ENCODE data around the gene ITSN1. TPM values are rescaled to one million over a fixed set of nuclear protein-coding genes. Genes with fewer than 3 reads are reported as not detected.

ITSN1 gene
- polyA plus RNA-seq, 1 donor from 2014 or later, result 35.1 TPM

DNA sequence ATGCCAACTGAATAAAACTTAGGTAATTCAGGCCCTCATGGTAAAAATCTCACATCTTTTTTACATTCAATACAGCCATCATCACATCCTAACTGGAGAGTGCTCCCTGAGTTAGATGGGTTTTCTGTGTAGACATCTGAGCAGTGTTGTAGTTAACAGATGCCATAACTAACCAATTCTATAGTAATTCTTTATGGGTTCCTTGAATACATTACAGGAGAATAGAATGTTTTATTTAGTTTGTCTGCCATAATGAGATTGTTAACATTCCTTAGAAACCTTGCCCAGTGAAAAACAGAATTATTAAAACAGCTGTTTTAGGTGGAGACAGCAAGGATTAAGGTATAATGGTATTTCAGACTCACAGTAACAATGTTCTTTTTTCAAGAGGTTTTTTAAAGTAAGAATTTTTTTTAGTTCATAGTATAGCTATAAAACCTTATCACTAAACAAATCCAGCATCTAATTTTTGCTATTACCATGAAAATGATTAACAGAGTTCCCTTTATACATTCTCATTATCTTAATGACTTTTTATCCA is 178.0 kb downstream of the ITSN1 start:
- Histone ChIP-seq H3K9me2 (ENCODE audit: insufficient read depth, low read length) (no peaks in the 10 kb centered on the region), H3F3A (ENCODE audit: insufficient read depth, low read length, poor library complexity, severe bottlenecking) (no peaks in the 10 kb centered on the region), H3K9me3 (ENCODE audit: low read length) (no peaks in the 10 kb centered on the region), H3K79me2 (replicated peaks; ENCODE audit: insufficient read depth, low read length) (no peaks in the 10 kb centered on the region), H2AFZ (ENCODE audit: low read depth, low read length) (no peak overlapping the region), H3K27me3 (ENCODE audit: insufficient read depth, low read depth, low read length) (no peaks in the 10 kb centered on the region), H3K4me2 (ENCODE audit: low read length) (no peak overlapping the region), H3K27ac (ENCODE audit: low read length) (no peak overlapping the region), H3K4me3 (ENCODE audit: low read length) (no peak overlapping the region), H4K20me1 (ENCODE audit: insufficient read depth) (no peaks in the 10 kb centered on the region), H3K9ac (ENCODE audit: low read length) (no peak overlapping the region), H3K36me3 (ENCODE audit: insufficient read depth, low read length) (peaks cover 15% of the 10 kb centered on the region)
- TF ChIP-seq, protein P1, sequence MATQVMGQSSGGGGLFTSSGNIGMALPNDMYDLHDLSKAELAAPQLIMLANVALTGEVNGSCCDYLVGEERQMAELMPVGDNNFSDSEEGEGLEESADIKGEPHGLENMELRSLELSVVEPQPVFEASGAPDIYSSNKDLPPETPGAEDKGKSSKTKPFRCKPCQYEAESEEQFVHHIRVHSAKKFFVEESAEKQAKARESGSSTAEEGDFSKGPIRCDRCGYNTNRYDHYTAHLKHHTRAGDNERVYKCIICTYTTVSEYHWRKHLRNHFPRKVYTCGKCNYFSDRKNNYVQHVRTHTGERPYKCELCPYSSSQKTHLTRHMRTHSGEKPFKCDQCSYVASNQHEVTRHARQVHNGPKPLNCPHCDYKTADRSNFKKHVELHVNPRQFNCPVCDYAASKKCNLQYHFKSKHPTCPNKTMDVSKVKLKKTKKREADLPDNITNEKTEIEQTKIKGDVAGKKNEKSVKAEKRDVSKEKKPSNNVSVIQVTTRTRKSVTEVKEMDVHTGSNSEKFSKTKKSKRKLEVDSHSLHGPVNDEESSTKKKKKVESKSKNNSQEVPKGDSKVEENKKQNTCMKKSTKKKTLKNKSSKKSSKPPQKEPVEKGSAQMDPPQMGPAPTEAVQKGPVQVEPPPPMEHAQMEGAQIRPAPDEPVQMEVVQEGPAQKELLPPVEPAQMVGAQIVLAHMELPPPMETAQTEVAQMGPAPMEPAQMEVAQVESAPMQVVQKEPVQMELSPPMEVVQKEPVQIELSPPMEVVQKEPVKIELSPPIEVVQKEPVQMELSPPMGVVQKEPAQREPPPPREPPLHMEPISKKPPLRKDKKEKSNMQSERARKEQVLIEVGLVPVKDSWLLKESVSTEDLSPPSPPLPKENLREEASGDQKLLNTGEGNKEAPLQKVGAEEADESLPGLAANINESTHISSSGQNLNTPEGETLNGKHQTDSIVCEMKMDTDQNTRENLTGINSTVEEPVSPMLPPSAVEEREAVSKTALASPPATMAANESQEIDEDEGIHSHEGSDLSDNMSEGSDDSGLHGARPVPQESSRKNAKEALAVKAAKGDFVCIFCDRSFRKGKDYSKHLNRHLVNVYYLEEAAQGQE (IDR thresholded peaks at IDR 0.05; ENCODE audit: borderline replicate concordance), result no peak
- no peak for TF ChIP-seq EP300 (conservative IDR thresholded peaks at IDR 0.05; ENCODE audit: poor library complexity, severe bottlenecking)
- no peak for TF ChIP-seq RAD21 (conservative IDR thresholded peaks at IDR 0.05)
- no peak for TF ChIP-seq SMC3 (conservative IDR thresholded peaks at IDR 0.05; ENCODE audit: poor library complexity)
- TF ChIP-seq, protein P2, sequence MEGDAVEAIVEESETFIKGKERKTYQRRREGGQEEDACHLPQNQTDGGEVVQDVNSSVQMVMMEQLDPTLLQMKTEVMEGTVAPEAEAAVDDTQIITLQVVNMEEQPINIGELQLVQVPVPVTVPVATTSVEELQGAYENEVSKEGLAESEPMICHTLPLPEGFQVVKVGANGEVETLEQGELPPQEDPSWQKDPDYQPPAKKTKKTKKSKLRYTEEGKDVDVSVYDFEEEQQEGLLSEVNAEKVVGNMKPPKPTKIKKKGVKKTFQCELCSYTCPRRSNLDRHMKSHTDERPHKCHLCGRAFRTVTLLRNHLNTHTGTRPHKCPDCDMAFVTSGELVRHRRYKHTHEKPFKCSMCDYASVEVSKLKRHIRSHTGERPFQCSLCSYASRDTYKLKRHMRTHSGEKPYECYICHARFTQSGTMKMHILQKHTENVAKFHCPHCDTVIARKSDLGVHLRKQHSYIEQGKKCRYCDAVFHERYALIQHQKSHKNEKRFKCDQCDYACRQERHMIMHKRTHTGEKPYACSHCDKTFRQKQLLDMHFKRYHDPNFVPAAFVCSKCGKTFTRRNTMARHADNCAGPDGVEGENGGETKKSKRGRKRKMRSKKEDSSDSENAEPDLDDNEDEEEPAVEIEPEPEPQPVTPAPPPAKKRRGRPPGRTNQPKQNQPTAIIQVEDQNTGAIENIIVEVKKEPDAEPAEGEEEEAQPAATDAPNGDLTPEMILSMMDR (IDR thresholded peaks at IDR 0.05; ENCODE audit: poor library complexity, severe bottlenecking), result no peak
- no peak for TF ChIP-seq EZH2 (IDR thresholded peaks at IDR 0.05; ENCODE audit: borderline replicate concordance, insufficient read depth, low read length, poor library complexity, severe bottlenecking)
- no peak for TF ChIP-seq POLR2AphosphoS5 (IDR thresholded peaks at IDR 0.05)
- no peak for TF ChIP-seq MXI1 (conservative IDR thresholded peaks at IDR 0.05; ENCODE audit: poor library complexity, severe bottlenecking)
- TF ChIP-seq TAF1 (IDR thresholded peaks at IDR 0.05; ENCODE audit: low read depth), result no peak

DNA sequence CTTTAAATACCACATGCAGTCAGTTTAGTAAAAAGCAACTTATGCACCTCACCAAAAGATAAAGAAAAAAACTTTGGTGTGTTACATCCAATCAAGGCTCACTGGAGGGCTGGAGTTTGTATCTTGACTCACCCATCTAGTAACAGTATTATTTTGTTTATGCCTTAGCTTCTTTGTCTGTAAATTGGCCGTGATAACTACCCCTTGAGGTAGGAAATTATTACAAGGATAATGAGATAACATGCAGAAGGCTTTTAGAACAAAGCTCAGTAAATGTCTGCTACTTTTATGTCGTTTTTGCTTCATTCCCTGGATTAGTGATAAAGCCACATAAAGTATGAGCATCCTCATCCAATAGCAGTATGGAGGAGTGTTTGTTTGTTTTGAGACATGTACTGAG is 178.5 kb downstream of the ITSN1 start:
- H2AFZ ChIP-seq (ENCODE audit: low read depth, low read length), result no peak overlapping the region
- no peaks in the 10 kb centered on the region for H3K9me3 ChIP-seq (ENCODE audit: low read length)
- TF ChIP-seq SMC3 (conservative IDR thresholded peaks at IDR 0.05; ENCODE audit: poor library complexity) (no peak), TAF1 (IDR thresholded peaks at IDR 0.05; ENCODE audit: low read depth) (no peak), MXI1 (conservative IDR thresholded peaks at IDR 0.05; ENCODE audit: poor library complexity, severe bottlenecking) (no peak)
- TF ChIP-seq, protein P1 (IDR thresholded peaks at IDR 0.05; ENCODE audit: borderline replicate concordance), result no peak
- TF ChIP-seq, protein P2 (IDR thresholded peaks at IDR 0.05; ENCODE audit: poor library complexity, severe bottlenecking), result no peak
- H3K27ac ChIP-seq (ENCODE audit: low read length), result no peak overlapping the region
- no peaks in the 10 kb centered on the region for H3F3A ChIP-seq (ENCODE audit: insufficient read depth, low read length, poor library complexity, severe bottlenecking)
- no peaks in the 10 kb centered on the region for H4K20me1 ChIP-seq (ENCODE audit: insufficient read depth)
- H3K36me3 ChIP-seq (ENCODE audit: insufficient read depth, low read length), result peaks cover 15% of the 10 kb centered on the region
- H3K4me3 ChIP-seq (ENCODE audit: low read length), result no peak overlapping the region
- no peak overlapping the region for H3K4me2 ChIP-seq (ENCODE audit: low read length)
- H3K9ac ChIP-seq (ENCODE audit: low read length), result no peak overlapping the region
- H3K9me2 ChIP-seq (ENCODE audit: insufficient read depth, low read length), result no peaks in the 10 kb centered on the region
- H3K27me3 ChIP-seq (ENCODE audit: insufficient read depth, low read depth, low read length), result no peaks in the 10 kb centered on the region
- no peaks in the 10 kb centered on the region for H3K79me2 ChIP-seq (replicated peaks; ENCODE audit: insufficient read depth, low read length)
